GM21529 (cell line): Measurements from ENCODE around the gene TSGA10IP.

Experiments
- ATAC-seq: cut with Tn5 transposase; IDR thresholded peaks from one replicate; pipeline ENCODE4 v1.9.1; 2021; ENCODE audit not compliant: unreplicated experiment

Gene TSGA10IP

DNA sequence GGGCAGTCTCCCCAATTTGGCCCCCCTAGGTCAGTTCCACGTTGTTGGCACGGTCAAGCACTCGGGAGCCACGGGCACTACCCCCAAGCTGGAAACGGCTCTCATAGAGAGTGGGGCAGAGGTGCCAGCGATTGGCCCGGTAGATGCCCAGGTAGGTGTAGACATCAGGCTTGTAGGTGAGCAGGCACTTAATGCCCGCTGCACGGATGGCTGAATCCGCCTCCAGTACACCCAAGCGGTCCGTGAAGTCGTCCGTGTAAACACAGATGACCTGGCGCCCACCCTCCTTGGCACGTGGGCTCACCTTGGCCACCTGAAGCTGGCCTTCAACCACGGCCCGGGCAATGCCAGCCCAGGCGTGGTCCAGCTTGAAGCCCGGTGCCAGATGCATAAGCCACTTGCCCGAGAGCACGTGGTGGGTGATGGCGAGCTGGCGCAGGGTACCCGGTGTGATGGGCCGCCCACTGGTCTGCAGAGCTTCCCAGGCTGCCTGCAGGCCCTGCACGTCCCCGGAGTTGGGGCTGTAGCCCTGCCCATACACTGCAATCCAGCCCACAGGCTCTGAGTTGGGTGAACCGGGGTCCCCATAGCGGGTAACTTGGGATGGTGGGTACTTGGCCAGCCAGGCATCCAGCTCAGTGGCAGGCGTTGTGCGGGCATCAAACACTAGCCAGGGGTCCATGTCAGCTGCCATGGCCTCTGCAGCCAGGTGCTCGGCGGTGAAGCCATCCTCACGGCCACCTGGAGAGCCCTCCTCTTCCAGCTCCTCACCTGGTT, 27.7 kb upstream of the TSGA10IP start:
- ATAC-seq: no peak

GRCh38 chr11:65918211-65919140, 26.8 kb upstream of the TSGA10IP start, which contains the start of gene C11orf68:
Gene C11orf68, minus strand, starts transcription at chr11:65919062. Its CDS starts 31 bp downstream, at chr11:65919031.
- peak; percentile 57 for ATAC-seq

GRCh38 chr11:65919141-65919572, 26.1 kb upstream of the TSGA10IP start, which contains the start of gene DRAP1:
Gene DRAP1, plus strand, starts transcription at chr11:65919426. Its CDS starts 76 bp downstream, at chr11:65919502.
- ATAC-seq: peak; percentile 83

DNA sequence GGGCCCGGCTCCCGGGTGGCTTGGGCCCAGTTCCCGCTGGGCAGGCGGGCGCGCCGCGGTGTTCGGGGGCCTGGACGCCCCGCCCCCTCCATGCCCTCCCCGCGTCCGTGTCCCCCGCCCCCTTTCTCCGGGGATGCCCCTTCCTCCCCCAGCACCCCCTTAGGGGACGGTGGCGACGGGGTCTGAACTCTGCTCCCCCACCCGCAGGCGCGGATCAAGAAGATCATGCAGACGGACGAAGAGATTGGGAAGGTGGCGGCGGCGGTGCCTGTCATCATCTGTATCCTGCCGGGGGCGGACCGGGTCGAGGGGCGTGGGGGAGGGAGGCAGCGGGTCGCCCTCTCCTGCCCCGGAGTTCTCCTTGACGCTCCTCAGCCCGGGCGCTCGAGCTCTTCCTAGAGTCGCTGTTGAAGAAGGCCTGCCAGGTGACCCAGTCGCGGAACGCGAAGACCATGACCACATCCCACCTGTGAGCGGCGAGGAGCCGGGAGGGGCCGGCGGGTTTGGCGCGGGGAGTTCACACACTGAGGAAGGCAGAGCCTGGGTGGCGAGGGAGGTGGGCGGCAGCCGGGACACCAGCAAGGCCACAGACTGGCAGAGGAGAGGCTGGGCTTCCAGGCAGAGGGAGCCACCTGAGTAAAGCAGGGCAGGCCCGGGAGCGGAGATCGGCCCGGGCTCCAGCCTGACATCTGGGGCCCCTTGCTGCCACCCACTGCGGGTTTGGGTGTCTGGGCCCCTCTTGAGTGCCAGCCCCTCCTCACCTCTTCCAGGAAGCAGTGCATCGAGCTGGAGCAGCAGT, 25.5 kb upstream of the TSGA10IP start:
- peak; percentile 43 for ATAC-seq

DNA sequence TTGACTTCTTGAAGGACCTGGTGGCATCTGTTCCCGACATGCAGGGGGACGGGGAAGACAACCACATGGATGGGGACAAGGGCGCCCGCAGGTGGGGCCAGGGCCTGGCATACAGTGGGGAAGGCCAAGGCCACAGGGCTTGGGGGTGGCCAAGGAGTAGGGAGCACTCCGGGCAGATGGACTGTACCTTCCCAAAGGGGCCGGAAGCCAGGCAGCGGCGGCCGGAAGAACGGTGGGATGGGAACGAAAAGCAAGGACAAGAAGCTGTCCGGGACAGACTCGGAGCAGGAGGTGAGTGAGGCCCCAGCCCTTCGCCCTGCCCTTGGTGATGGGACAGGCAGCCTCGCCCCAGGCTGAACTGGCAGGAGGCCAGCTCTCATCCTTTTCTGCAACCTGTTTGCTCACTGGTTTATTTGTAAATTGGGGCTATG, 24.9 kb upstream of the TSGA10IP start:
- ATAC-seq: no peak

GRCh38 chr11:65921033-65921555, 24.2 kb upstream of the TSGA10IP start:
- no peak for ATAC-seq

GRCh38 chr11:65921876-65922275, 23.4 kb upstream of the TSGA10IP start:
- ATAC-seq: no peak

- no peak for ATAC-seq
Measured at GRCh38 chr11:65922565-65922964, 22.7 kb upstream of the TSGA10IP start.

DNA sequence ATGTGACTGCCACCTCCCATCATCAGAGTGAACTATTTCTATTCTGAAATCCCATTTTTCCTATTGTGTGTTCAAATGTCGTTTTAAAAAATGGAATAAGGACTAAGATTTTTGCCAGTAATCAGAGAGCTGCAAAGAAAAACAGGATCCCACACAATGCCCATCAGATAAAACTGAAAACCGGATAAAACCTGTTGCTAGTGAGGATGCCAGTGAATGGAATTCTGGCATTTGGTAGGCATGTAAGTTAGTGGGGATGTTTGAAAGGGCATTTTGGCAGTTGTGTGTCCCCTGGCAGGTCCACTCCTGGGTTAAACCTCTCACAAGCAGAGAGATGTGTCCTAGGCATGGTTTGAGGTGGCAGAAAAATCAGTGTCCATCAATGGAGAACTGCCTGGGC, 19.9 kb upstream of the TSGA10IP start:
- no peak for ATAC-seq

DNA sequence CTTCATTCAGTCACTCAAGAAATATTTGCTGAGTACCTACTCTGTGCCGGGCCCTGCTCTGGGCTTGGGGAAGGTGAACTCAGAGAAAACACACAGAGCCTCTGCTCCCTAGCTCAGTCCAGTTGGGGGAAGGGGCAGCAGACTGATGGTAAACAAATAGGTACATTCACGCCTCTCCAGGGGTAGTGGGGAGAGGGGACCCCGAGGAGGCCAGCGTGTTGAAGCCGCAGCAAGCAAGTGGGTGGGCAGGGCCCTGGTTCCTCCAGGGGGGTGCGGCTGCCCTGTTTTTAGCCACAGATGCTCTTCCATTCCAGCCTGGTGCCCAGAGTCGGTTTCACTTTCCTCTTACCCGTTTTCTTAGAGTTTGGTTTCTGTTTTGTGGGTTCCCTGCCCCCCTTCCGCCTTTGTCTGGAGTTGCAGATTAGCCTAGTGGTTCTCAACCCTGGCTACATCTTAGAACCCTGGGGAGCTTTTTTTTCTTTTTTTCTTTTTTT, 17.3 kb upstream of the TSGA10IP start:
- peak; percentile 84 for ATAC-seq

DNA sequence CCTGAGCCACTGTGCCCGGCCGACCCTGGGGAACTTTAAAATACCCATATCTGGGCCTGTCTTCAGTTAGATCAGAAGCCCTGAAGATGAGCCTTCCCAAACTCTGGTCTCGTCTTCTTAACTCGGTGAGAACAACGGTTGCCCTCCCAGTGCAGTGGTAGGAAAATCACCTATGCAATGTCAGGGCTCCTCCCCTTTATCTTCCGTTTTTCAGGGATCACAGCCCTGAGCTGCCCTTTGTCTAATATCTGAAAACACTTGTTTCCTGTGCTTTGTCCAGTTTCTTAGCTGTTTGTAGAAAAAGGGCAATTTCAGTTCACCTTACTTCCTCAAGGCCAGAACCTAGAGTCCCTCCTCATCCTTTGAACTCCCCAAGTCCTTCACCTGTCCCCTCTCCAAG, 16.6 kb upstream of the TSGA10IP start:
- no peak for ATAC-seq

DNA sequence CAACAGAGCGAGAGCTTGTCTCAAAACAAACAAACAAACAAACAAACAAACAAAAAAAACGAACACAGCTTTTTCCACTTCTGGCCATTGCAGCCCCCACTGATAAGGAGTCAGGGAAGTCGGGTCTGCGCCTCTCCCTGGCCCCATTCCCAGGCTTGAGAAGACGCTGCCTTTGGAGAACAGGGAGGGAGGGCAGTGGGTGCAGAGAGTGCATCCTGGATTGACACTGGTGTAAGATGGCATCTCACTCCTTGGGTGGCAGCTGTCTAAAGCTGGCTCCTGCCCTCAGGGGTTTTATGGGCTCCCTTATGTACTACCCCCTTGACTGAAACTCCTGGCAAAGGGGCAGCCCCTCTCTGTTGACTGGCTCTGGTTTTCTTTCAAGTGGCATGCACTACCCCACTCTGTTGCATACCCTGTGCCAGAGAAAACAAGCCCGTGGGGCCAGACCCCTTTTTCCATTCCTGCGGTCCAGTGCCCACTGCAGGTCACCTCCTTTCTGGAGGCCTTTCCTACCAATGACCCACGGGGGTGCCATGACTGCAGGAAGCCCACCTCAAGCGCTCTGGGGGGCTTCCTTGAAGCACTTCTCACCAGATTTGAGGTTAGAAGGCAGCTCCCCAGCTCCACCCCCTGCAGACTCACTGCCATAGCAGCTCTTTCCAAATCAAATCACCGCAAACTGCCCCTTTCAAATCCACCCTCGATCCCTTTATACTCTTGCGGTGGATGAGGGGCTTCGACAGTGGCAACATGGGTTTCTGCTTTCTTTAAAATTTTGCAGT, 13.3 kb upstream of the TSGA10IP start:
- no peak for ATAC-seq

- ATAC-seq: no peak
Measured at GRCh38 chr11:65932558-65932919, 12.7 kb upstream of the TSGA10IP start.

DNA sequence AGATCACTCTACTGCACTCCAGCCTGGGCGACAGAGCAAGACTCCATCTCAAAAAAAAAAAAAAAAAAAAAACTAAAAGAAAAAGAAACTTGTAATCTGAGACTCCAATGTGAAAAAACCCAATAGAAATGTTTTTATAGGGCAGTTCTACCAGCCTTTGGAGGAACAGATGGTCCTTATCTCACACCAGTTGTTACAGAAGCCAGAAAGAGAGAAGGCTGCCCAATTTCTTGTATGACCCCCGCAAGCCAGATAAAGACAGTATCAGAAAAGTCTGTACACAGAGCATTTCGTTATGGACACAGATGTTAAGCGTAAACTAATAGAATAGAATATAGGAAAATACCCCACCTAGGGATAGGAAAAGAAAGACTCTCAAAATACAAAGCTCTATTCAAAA, 11.3 kb upstream of the TSGA10IP start:
- ATAC-seq: no peak

- ATAC-seq: no peak
Measured at GRCh38 chr11:65937766-65938165, 7.5 kb upstream of the TSGA10IP start.

DNA sequence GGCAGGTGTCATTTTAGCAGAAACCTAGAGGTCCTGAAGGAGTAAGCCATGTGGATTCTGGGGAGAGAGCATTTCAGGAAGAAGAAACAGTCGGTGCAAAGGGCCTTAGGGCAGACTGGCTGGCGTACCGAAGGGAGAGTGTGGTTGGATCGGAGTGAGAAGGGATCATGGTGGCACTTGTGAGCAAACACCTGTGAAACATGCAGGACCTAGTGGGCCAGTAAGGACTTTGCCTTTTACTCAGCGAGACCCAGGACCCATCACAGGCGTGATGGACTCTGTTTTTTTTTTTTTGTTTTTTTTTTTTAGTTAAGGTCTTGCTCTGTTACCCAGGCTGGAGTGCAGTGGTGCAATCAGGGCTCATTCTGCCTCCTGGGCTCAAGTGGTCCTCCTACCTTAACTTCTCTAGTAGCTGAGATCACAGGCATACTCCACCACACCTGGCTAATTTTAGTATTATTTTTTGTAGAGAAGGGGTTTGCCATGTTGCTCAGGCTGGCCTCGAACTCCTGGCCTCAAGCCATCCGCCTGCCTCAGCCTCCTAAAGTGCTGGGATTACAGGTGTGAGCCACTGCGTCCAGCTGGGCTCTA, 3.5 kb upstream of the TSGA10IP start:
- ATAC-seq: no peak

DNA sequence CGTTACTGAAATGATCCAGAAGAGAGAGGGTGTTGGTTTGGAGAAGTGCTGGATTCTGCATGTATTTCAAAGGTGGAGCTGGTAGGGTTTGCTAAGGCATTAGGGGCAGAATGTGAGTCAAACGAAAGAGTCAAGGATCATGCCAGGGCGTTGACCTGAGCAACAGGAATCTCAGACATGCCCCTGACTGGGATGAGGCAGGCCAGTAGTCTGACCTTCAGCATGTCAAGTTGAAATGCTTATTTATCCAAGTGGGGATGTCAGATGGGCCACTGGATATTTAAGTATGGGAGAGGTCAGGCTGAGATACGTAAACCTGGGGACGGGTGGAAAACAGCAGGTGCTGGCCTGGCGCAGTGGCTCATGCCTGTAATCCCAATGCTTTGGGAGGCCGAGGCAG, 2.7 kb upstream of the TSGA10IP start:
- ATAC-seq: no peak

DNA sequence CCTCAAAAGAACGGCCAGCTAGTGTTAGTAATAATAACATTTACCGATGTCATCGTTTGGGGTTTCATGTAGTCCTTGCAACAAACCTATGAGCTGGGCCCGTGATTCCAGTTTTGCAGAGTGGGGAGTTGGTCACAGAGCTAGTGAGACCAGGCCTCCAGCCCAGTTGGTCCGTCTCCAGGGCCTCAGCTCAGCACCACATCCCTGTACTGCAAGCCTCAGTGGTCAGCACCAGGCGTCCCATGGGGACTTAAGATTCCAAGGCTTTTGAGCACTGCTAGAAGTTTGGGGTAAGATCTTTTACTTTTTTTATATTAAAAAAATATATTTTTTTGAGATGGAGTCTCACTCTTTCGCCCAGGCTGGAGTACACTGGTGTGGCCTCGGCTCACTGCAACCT, 1.1 kb upstream of the TSGA10IP start:
- no peak for ATAC-seq

DNA sequence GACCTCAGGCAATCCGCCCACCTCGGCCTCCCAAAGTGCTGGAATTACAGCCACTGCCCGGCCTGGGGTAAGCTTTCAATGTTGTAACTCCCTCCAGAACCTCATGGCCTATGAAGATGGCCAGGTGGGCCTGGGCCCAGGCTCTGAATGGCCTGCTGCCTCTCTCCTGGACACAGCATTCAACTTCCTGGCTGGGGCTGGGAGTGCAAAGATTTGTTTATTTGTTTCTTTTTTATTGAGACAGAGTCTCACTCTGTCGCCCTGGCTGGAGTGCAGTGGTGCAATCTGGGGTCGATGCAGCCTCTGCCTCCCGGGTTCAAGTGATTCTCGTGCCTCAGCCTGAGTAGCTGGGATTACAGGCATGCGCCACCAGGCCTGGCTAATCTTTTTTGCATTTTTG, 513 bp upstream of the TSGA10IP start:
- no peak for ATAC-seq
